SK-N-SH (cell line): ENCODE data around the gene NUDCD3.

Source experiments
- GATA2 ChIP-seq: sonication (generic); formaldehyde crosslinking; IDR thresholded peaks from 2 replicates; pipeline ENCODE4 v1.5.0; 2020; ENCODE audit warnings: mild to moderate bottlenecking, missing genetic modification reagents
- TAF1 ChIP-seq: IDR thresholded peaks from 2 replicates; pipeline ENCODE4 v1.6.1; 2012; ENCODE audit warnings: low read depth, mild to moderate bottlenecking, low read length, moderate library complexity, borderline replicate concordance
- TF ChIP-seq, protein P1 (sequence below): fragments of 200-600 bp; sonication (generic); IDR thresholded peaks from 2 replicates; pipeline ENCODE4 v1.6.1; 2017; ENCODE audit warnings: antibody characterized with exemption, mild to moderate bottlenecking, moderate library complexity
- TF ChIP-seq, protein P2 (sequence below): IDR thresholded peaks from 2 replicates; pipeline ENCODE4 v1.4.0; 2012; ENCODE audit warnings: low read depth
- TF ChIP-seq, protein P3 (sequence below): IDR thresholded peaks from 2 replicates; pipeline ENCODE4 v1.4.0; 2012; ENCODE audit warnings: low read depth, borderline replicate concordance

DNA sequence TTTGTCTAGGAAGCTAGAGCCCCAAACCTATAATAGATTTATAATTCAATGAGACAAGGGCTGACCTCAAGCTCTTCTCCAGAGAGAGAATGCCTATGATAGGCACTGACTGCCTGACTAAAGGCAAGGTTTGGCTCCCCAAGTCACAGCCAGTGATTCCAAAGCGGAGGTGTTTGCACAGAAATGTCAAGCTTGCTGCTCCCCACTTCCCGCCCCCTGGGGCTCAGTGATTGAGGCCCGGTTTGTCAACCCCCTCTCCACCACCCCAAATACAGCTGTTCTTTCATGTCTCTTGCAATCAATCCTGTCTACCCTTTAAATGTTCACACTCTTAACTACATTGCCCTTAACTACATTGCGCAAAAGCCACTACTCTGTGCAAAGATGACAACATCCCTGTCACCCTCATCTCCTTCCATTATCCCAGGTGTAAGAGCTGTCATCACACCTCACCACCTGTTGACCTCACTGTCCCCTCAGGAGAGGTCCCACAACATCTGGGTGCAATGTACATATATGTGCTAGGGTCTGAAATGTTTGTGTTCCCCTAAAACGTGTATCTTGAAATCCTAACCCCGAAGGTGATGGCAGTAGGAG, 58.0 kb downstream of the NUDCD3 start:
- TF ChIP-seq, protein P1, sequence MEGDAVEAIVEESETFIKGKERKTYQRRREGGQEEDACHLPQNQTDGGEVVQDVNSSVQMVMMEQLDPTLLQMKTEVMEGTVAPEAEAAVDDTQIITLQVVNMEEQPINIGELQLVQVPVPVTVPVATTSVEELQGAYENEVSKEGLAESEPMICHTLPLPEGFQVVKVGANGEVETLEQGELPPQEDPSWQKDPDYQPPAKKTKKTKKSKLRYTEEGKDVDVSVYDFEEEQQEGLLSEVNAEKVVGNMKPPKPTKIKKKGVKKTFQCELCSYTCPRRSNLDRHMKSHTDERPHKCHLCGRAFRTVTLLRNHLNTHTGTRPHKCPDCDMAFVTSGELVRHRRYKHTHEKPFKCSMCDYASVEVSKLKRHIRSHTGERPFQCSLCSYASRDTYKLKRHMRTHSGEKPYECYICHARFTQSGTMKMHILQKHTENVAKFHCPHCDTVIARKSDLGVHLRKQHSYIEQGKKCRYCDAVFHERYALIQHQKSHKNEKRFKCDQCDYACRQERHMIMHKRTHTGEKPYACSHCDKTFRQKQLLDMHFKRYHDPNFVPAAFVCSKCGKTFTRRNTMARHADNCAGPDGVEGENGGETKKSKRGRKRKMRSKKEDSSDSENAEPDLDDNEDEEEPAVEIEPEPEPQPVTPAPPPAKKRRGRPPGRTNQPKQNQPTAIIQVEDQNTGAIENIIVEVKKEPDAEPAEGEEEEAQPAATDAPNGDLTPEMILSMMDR: no peak
- TF ChIP-seq, protein P2, sequence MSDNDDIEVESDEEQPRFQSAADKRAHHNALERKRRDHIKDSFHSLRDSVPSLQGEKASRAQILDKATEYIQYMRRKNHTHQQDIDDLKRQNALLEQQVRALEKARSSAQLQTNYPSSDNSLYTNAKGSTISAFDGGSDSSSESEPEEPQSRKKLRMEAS: no peak
- TF ChIP-seq TAF1 (no peak), GATA2 (no peak)
- TF ChIP-seq, protein P3, sequence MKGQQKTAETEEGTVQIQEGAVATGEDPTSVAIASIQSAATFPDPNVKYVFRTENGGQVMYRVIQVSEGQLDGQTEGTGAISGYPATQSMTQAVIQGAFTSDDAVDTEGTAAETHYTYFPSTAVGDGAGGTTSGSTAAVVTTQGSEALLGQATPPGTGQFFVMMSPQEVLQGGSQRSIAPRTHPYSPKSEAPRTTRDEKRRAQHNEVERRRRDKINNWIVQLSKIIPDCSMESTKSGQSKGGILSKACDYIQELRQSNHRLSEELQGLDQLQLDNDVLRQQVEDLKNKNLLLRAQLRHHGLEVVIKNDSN: no peak
